Measurements from ENCODE around the gene SFT2D2.

SFT2D2 gene

DNA sequence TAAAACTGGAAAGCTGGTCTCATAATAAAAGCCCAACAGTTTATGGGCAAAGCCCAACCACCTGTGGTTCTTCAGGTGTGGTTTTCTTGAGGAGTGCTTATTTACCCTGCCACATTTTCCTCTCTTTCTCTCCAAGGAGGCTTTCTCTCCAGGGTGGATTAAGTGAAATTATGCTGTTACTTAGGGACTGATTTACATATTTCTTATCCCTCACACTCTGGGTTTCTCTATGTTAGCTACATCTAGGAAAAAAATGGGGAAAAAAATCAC, 59.7 kb downstream of the SFT2D2 start:
- POLR2A ChIA-PET: no interaction called here
- CTCF ChIA-PET: no interaction called here
- TF ChIP-seq CTCF (IDR thresholded peaks at IDR 0.05; ENCODE audit: insufficient read depth, low read length, missing control alignments): no peak
- DNase-seq (ENCODE audit: low read depth, low spot score): no peak
- H3K4me3 ChIP-seq (ENCODE audit: low read depth, low read length): no peak overlapping the region

DNA sequence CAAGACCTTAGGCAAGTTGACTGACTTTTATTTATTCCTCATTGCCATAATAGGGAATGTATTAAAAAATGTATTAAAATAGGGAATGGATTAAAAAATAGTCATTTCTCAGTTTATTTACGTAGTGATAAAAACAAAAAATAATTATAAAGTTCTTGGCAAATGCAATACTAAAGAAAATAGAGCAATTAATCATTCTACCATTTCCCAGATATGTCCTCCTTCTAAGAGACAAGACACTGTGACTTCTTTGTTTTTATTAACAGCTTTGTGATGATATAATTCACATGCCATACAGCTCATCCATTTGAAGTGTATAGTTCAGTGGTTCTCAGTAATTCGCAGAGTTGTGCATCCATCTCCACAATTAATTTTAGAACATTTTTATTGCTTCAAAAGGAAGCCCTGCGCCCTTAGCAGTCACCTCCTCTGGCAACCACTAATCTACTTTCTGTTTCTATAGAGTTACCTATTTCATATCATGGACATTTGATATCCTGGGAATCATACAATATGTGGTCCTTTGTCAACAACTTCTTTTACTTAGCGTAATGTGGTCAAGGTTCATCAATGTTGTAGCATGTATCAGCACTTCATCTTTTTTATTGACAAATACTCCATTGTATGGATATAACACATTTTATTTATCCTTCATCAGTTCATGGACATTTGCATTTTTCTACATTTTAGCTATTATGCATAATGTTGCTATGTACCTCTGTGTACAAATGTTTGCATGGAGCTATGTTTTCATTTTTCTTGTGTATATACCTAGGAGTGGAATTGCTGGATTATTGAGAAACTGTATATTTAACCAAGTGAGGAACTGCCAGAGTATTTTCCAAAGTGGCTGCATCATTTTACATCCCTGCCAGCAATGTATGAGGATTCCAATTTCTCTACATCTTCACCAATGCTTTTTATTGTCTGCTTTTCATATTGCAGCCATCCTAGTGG, 60.4 kb downstream of the SFT2D2 start:
- CTCF ChIA-PET: no interaction called here
- POLR2A ChIA-PET: no interaction called here
- no peak overlapping the region for H3K4me3 ChIP-seq (ENCODE audit: low read depth, low read length)
- no peak for DNase-seq (ENCODE audit: low read depth, low spot score)
- no peak for TF ChIP-seq CTCF (IDR thresholded peaks at IDR 0.05; ENCODE audit: insufficient read depth, low read length, missing control alignments)

DNA sequence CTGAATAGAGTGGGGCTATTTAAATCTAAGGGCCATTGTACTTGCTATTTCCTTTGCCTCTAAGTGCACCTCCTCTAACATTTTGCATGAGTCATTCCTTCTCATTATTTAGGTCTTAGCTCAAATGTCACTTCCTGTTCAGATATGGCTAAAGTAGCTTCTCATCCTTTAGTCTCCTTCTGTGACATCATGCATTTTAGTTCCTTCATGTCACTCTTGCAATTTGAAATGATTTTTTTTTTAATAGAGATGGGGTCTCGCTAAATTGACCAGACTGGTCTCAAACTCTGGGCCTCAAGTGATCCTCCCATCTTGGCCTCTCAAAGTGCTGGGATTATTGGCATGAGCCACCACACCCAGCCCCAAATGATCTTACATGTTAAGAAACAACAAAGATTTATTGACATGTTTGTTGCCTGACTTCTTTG, 61.4 kb downstream of the SFT2D2 start:
- no peak for TF ChIP-seq CTCF (IDR thresholded peaks at IDR 0.05; ENCODE audit: insufficient read depth, low read length, missing control alignments)
- ChIA-PET CTCF (no interaction called here), POLR2A (no interaction called here)
- no peak for DNase-seq (ENCODE audit: low read depth, low spot score)
- no peak overlapping the region for H3K4me3 ChIP-seq (ENCODE audit: low read depth, low read length)

GRCh38 chr1:168288311-168289052, 62.7 kb downstream of the SFT2D2 start:
- TF ChIP-seq CTCF (IDR thresholded peaks at IDR 0.05; ENCODE audit: insufficient read depth, low read length, missing control alignments): no peak
- DNase-seq (ENCODE audit: low read depth, low spot score): no peak
- ChIA-PET CTCF (no interaction called here), POLR2A (no interaction called here)
- no peak overlapping the region for H3K4me3 ChIP-seq (ENCODE audit: low read depth, low read length)

- POLR2A ChIA-PET: no interaction called here
- CTCF ChIA-PET: interaction anchor here (1.1 kb wide), 1 partner anchor 52 kb away, joined by 3 read pairs; no protein-coding TSS in a partner anchor
- no peak for TF ChIP-seq CTCF (IDR thresholded peaks at IDR 0.05; ENCODE audit: insufficient read depth, low read length, missing control alignments)
These were observed 65.5 kb downstream of the SFT2D2 start for GRCh38 chr1:168291222-168291837.

DNA sequence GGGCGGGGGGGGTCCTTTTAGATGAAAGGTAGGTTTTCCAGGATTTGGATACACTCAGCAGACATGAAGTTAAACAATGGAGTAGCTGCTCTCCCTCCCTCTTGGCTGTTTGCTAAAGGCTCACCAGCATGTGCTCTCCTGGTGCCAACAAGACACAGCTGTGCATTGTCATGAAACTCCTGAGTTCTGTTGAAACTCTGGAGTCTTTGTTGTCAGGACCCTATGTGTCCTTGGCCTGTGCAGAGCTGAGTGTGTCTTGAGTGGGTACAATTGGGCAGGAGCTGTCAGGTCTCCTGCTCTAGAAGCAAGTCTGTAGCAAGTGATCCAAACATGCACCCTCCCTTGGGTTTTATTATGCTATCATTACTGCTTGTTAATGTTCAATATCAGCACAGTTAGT, 67.6 kb downstream of the SFT2D2 start:
- no peak for DNase-seq (ENCODE audit: low read depth, low spot score)
- H3K4me3 ChIP-seq (ENCODE audit: low read depth, low read length): no peak overlapping the region
- ChIA-PET CTCF (no interaction called here), POLR2A (no interaction called here)
- TF ChIP-seq CTCF (IDR thresholded peaks at IDR 0.05; ENCODE audit: insufficient read depth, low read length, missing control alignments): no peak

More at GRCh38 chr1:168291222-168291837, 65.5 kb downstream of the SFT2D2 start:
- no peak overlapping the region for H3K4me3 ChIP-seq (ENCODE audit: low read depth, low read length)
- DNase-seq (ENCODE audit: low read depth, low spot score): no peak

Measured in AG04449 (cell line).